ENCODE results near the gene STAP1. TPM values are rescaled to one million over a fixed set of nuclear protein-coding genes. Genes with fewer than 3 reads are reported as not detected.
"Not testable (repeated sequence)": the region's sequence is repeated elsewhere in the genome, so short reads cannot be mapped to it uniquely, and the experiment has no call there.

STAP1 gene
- polyA plus RNA-seq, 1 donor: 0.52 TPM

- peaks cover 7% of the 10 kb centered on the region for H3K36me3 ChIP-seq (ENCODE audit: control insufficient read depth, insufficient read depth, low read length)
- no peaks in the 10 kb centered on the region for H3K4me1 ChIP-seq (ENCODE audit: control insufficient read depth, insufficient read depth, low read length)
- no peak overlapping the region for H3K4me3 ChIP-seq (ENCODE audit: low read length)
- DNase-seq: no peak
- 100% methylated on average over 3 of the region's 4 CpGs for WGBS (ENCODE audit: insufficient coverage, low lambda C conversion rate)
- H3K27ac ChIP-seq (ENCODE audit: low read length): no peak overlapping the region
- H3K27me3 ChIP-seq (ENCODE audit: control insufficient read depth, insufficient read depth, low read length): no peaks in the 10 kb centered on the region
- peaks cover 3% of the 10 kb centered on the region for H3K9me3 ChIP-seq (ENCODE audit: control insufficient read depth, low read depth, low read length)
Observed at GRCh38 chr4:67614186-67614585, 55.7 kb downstream of the STAP1 start.

DNA sequence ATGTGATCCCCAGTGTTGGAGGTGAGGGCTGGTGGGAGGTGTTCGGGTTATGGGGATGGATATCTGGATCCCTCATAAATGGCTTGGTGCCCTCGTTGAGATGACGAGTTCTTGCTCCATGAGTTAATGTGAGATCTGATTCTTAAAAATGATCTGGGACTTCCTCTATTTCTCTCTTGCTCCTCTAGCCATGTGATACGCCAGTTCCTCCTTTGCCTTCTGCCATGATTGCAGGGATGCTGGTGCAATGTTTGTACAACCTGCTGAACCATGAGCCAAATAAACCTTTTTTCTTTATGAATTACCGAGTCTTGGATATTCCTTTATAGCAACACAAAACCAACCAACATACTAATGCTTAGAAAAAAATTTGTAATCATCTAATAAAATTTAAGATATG is 56.6 kb downstream of the STAP1 start:
- no peak for DNase-seq
- no peaks in the 10 kb centered on the region for H3K4me1 ChIP-seq (ENCODE audit: control insufficient read depth, insufficient read depth, low read length)
- H3K4me3 ChIP-seq (ENCODE audit: low read length): no peak overlapping the region
- no peak overlapping the region for H3K27ac ChIP-seq (ENCODE audit: low read length)
- peaks cover 8% of the 10 kb centered on the region for H3K36me3 ChIP-seq (ENCODE audit: control insufficient read depth, insufficient read depth, low read length)
- 100% methylated on average over 1 of the region's 5 CpGs for WGBS (ENCODE audit: insufficient coverage, low lambda C conversion rate)
- H3K9me3 ChIP-seq (ENCODE audit: control insufficient read depth, low read depth, low read length): no peaks in the 10 kb centered on the region
- H3K27me3 ChIP-seq (ENCODE audit: control insufficient read depth, insufficient read depth, low read length): no peaks in the 10 kb centered on the region

- WGBS (ENCODE audit: insufficient coverage, low lambda C conversion rate): no CpG with 5 or more reads among the region's 1 CpG
- Histone ChIP-seq H3K9me3 (ENCODE audit: control insufficient read depth, low read depth, low read length) (no peaks in the 10 kb centered on the region), H3K27me3 (ENCODE audit: control insufficient read depth, insufficient read depth, low read length) (no peaks in the 10 kb centered on the region), H3K4me1 (ENCODE audit: control insufficient read depth, insufficient read depth, low read length) (no peaks in the 10 kb centered on the region), H3K36me3 (ENCODE audit: control insufficient read depth, insufficient read depth, low read length) (peaks cover 19% of the 10 kb centered on the region), H3K4me3 (ENCODE audit: low read length) (no peak overlapping the region), H3K27ac (ENCODE audit: low read length) (no peak overlapping the region)
- no peak for DNase-seq
Observed at GRCh38 chr4:67616478-67616877, 58.0 kb downstream of the STAP1 start.

- no CpG with 5 or more reads among the region's 3 CpGs for WGBS (ENCODE audit: insufficient coverage, low lambda C conversion rate)
Observed at GRCh38 chr4:67624939-67625338, 66.4 kb downstream of the STAP1 start.

DNA sequence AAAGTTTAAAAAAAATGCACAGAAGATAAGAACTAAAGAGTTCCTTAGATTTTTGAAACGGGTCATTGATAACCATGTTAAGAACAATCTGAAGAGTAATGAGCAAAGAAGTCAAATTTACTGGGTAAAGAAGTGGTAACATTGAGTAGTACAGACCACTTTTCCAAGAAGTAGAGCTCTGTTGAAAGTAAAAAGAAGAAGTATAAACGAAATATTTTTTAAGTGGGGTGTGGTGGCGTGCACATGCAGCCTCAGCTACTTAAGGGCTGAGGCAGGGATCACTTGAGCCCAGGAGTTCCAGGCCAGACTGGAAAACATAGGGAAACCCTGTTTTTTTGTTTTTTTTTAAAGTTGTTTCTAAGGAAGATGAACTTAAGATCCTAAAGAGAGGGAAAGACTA is 74.0 kb downstream of the STAP1 start:
- no peak overlapping the region for H3K27ac ChIP-seq (ENCODE audit: low read length)
- no peaks in the 10 kb centered on the region for H3K4me1 ChIP-seq (ENCODE audit: control insufficient read depth, insufficient read depth, low read length)
- 89% methylated on average over 3 of the region's 3 CpGs for WGBS (ENCODE audit: insufficient coverage, low lambda C conversion rate)
- peaks cover 9% of the 10 kb centered on the region for H3K9me3 ChIP-seq (ENCODE audit: control insufficient read depth, low read depth, low read length)
- H3K4me3 ChIP-seq (ENCODE audit: low read length): no peak overlapping the region
- DNase-seq: no peak
- peaks cover 22% of the 10 kb centered on the region for H3K36me3 ChIP-seq (ENCODE audit: control insufficient read depth, insufficient read depth, low read length)
- no peaks in the 10 kb centered on the region for H3K27me3 ChIP-seq (ENCODE audit: control insufficient read depth, insufficient read depth, low read length)

More at GRCh38 chr4:67624939-67625338, 66.4 kb downstream of the STAP1 start:
- no peak overlapping the region for H3K27ac ChIP-seq (ENCODE audit: low read length)
- no peak overlapping the region for H3K4me3 ChIP-seq (ENCODE audit: low read length)
- DNase-seq: no peak
- no peaks in the 10 kb centered on the region for H3K4me1 ChIP-seq (ENCODE audit: control insufficient read depth, insufficient read depth, low read length)
- peaks cover 43% of the 10 kb centered on the region for H3K36me3 ChIP-seq (ENCODE audit: control insufficient read depth, insufficient read depth, low read length)
- no peaks in the 10 kb centered on the region for H3K9me3 ChIP-seq (ENCODE audit: control insufficient read depth, low read depth, low read length)
- no peaks in the 10 kb centered on the region for H3K27me3 ChIP-seq (ENCODE audit: control insufficient read depth, insufficient read depth, low read length)

GRCh38 chr4:67634741-67635140 is 76.2 kb downstream of the STAP1 start:
- WGBS (ENCODE audit: insufficient coverage, low lambda C conversion rate): 100% methylated on average over 1 of the region's 2 CpGs
- Histone ChIP-seq H3K27me3 (ENCODE audit: control insufficient read depth, insufficient read depth, low read length) (no peaks in the 10 kb centered on the region), H3K4me1 (ENCODE audit: control insufficient read depth, insufficient read depth, low read length) (no peaks in the 10 kb centered on the region), H3K36me3 (ENCODE audit: control insufficient read depth, insufficient read depth, low read length) (peaks cover 20% of the 10 kb centered on the region), H3K27ac (ENCODE audit: low read length) (no peak overlapping the region), H3K4me3 (ENCODE audit: low read length) (no peak overlapping the region), H3K9me3 (ENCODE audit: control insufficient read depth, low read depth, low read length) (peaks cover 9% of the 10 kb centered on the region)
- DNase-seq: no peak

DNA sequence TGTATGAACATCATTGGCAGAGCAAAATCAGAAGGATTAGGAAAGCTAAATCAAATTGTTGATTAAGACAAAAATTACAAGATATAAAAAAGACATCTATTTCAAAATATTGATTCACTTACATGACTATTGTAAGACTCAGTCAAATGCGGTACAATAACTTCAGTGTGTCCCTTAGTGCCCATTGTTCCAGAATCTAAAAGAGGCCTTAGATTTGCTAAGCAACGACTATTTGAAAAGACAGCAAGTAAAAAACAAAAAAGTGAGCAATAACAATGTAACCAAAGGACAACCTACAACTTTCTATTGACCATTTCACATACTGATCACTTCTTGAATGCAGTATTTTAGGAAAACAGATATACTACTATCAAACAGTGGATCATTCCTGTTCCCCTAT is 76.8 kb downstream of the STAP1 start:
- 86% methylated on average over 2 of the region's 2 CpGs for WGBS (ENCODE audit: insufficient coverage, low lambda C conversion rate)
- peaks cover 22% of the 10 kb centered on the region for H3K36me3 ChIP-seq (ENCODE audit: control insufficient read depth, insufficient read depth, low read length)
- H3K4me3 ChIP-seq (ENCODE audit: low read length): no peak overlapping the region
- H3K27ac ChIP-seq (ENCODE audit: low read length): no peak overlapping the region
- H3K9me3 ChIP-seq (ENCODE audit: control insufficient read depth, low read depth, low read length): peaks cover 9% of the 10 kb centered on the region
- no peaks in the 10 kb centered on the region for H3K27me3 ChIP-seq (ENCODE audit: control insufficient read depth, insufficient read depth, low read length)
- H3K4me1 ChIP-seq (ENCODE audit: control insufficient read depth, insufficient read depth, low read length): no peaks in the 10 kb centered on the region
- no peak for DNase-seq

GRCh38 chr4:67636978-67637377 is 78.5 kb downstream of the STAP1 start:
- not testable (repeated sequence) for H3K9me3 ChIP-seq (ENCODE audit: control insufficient read depth, low read depth, low read length); H3K4me3 ChIP-seq (ENCODE audit: low read length); H3K4me1 ChIP-seq (ENCODE audit: control insufficient read depth, insufficient read depth, low read length); H3K27me3 ChIP-seq (ENCODE audit: control insufficient read depth, insufficient read depth, low read length); DNase-seq; H3K27ac ChIP-seq (ENCODE audit: low read length)
- peaks cover 16% of the 10 kb centered on the region for H3K36me3 ChIP-seq (ENCODE audit: control insufficient read depth, insufficient read depth, low read length)
- no CpG with 5 or more reads among the region's 30 CpGs for WGBS (ENCODE audit: insufficient coverage, low lambda C conversion rate)

DNA sequence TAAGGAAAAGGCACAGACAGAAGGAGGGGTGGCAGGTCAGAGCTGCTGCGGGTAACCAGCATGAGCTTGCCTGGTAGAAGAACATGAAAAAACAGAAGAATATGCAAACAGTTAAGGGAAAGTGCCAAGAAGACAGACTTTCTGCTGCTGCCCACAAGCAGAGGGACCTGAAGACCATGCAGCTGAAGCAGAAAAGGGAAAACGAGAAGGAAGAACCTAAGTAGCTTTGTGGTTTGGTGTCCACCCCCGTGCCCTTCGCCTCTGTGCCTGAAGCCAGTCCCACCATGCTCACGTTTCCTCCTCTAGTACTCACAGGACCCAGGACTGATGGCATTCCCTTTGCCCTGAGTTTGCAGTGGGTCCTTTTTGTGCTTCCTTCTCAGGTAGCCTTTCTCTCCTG is 79.6 kb downstream of the STAP1 start:
- DNase-seq: no peak
- Histone ChIP-seq H3K27ac (ENCODE audit: low read length) (no peak overlapping the region), H3K36me3 (ENCODE audit: control insufficient read depth, insufficient read depth, low read length) (peaks cover 16% of the 10 kb centered on the region), H3K9me3 (ENCODE audit: control insufficient read depth, low read depth, low read length) (peaks cover 9% of the 10 kb centered on the region), H3K27me3 (ENCODE audit: control insufficient read depth, insufficient read depth, low read length) (no peaks in the 10 kb centered on the region), H3K4me3 (ENCODE audit: low read length) (no peak overlapping the region), H3K4me1 (ENCODE audit: control insufficient read depth, insufficient read depth, low read length) (no peaks in the 10 kb centered on the region)
- WGBS (ENCODE audit: insufficient coverage, low lambda C conversion rate): 100% methylated on average over 1 of the region's 5 CpGs

DNA sequence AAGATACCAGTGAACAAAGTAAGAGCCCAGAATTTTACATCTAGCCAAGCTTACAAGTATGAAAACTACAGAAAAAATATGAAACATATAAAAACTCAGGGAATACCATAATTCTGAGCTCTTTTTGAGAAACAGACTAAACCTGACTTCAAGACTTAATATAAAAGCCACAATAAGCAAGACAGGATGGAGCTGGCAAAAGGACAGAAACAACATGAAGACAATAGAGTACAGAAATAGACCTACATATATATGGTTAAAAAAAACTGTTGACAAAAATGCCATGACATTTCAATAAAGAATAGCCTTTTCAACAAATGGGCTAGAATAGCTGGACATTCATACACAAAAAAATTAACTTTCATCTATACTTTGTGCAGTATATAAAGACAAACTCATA is 93.0 kb downstream of the STAP1 start:
- H3K9me3 ChIP-seq (ENCODE audit: control insufficient read depth, low read depth, low read length): peaks cover 2% of the 10 kb centered on the region
- H3K4me3 ChIP-seq (ENCODE audit: low read length): no peak overlapping the region
- H3K4me1 ChIP-seq (ENCODE audit: control insufficient read depth, insufficient read depth, low read length): no peaks in the 10 kb centered on the region
- DNase-seq: no peak
- H3K27ac ChIP-seq (ENCODE audit: low read length): no peak overlapping the region
- H3K27me3 ChIP-seq (ENCODE audit: control insufficient read depth, insufficient read depth, low read length): no peaks in the 10 kb centered on the region
- H3K36me3 ChIP-seq (ENCODE audit: control insufficient read depth, insufficient read depth, low read length): peaks cover 26% of the 10 kb centered on the region

Measured in large intestine (tissue), 3 donors.